ENCODE data around the gene ENAM. TPM values are rescaled to one million over a fixed set of nuclear protein-coding genes. Genes with fewer than 3 reads are reported as not detected.
"Not testable (repeated sequence)": the region's sequence is repeated elsewhere in the genome, so short reads cannot be mapped to it uniquely, and the experiment has no call there.

ENAM gene
- polyA plus RNA-seq, 12 donors: 1.4 to 4.8 (median 3.7) TPM; not detected in 1

DNA sequence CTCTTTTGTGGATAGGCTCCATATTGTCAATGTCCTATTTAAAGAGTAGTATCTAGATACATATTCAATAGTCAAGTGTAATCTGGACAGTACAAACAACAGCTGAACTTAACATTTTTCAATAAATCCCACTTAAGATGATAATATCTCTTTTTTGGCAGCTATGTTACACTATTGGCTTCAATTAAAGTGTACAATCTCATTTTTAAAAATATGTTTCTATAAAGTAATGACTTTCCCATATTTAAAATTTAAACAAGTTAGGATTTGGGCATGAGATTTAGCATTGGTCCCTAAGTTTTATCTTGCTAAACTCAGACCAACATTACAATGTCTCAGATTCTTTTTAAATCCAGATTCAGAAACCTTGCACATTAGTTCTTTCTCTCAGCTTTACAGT lies 45.6 kb downstream of the ENAM start:
- no peak for DNase-seq

DNA sequence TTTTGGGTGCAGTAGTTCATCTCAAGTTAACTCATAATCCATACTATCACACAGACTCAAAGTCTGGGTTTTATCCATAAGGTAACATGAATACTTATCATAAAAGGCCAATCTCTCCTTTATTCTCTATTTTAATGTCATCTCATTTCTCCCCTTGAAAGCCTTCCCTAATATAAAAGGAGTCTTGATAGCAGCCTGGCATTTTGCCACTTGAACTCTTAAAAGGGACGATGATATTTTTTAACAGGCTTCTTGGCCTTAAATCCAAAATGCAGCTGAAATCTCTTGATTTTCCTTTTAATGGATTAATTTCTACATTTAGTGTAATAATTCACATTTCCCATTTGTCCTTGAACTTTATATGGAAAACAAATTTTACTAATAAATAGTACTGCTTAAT lies 46.2 kb downstream of the ENAM start:
- no peak for DNase-seq

DNA sequence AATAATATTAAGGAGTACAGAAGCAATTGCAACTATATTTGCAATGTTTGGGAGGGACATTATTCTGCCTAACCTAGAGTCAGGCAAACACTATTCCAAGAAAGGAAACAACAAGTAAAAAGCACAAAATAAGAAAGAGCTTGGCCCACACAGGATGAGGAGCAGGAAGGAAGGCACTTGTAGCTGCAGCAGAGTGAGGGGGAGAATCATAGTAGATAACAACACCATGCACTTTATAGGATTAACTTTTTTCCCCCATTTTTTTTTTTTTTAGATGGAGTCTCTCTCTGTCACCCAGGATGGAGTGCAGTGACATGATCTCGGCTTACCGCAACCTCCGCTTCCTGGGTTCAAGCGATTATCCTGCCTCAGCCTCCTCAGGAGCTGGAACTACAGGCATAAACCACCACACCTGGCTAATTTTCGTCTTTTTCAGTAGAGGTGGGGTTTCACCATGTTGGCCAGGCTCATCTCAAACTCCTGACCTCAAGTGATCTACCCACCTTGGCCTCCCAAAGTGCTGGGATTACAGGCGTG lies 48.1 kb downstream of the ENAM start:
- no peak for DNase-seq

DNA sequence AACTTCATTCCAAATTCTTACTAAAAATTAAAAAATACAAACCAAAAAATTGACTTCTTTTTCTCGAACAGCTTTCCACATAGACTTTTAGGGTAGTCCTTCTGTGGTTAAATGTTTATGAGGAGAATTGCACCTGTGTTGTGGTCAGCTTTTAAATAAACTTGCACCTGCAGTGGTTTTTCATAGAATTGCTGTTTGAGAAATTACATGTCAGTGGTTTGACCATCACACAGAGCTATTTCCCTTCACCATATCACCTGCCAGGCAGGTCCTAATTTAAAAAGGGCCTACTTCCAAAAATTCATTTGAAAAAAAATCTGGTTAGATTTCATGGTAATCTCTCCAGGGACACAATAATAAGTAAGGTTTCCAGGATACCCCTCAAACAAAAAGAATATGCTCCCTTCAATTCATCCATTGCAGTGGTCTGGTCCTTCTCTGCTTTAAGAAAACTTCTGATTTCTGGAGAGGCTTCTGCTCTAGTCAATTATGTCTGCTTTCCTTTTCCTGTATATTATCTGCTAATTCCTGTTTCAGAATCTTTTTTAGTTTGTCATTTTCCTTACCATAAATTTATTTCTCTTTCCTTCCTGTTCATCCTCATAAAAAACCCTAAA lies 49.9 kb downstream of the ENAM start:
- DNase-seq: no peak

DNA sequence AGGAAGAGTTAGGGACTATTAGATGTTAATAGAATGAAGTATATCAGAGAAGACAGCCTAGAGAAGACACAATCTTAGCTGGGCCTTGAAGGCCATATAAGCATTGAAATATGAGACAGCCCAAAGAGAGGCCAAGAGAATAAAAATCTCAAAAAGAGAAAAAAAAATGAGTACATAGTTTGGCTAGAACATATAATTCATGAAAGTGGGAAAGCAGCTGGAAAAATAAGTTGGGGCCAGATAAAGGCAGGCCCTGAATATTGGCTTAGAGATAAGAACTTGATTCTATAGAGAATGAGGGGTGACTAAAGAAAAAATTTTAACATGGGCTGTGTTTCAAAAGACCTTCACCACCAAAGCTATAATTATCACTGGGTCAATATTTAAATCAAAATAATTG lies 52.4 kb downstream of the ENAM start:
- DNase-seq: no peak

DNA sequence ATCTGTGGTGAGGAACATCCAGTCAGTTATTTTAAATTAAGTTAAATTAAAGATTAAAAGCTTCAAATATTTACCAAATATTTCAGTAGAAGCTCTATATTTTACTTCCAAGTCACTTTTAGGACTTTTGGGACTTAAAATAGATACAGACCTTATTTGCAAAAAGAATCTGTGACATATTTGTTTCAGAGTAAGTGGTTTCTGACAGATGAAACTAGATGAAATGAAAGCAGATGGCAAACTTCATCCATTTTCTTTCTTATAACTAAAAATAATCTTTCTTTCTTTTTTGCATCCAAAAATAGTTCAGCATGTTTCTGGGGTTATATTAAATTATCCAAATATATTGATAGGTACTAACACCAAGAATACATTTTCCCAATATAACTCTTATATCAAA lies 53.2 kb downstream of the ENAM start:
- no peak for DNase-seq

DNA sequence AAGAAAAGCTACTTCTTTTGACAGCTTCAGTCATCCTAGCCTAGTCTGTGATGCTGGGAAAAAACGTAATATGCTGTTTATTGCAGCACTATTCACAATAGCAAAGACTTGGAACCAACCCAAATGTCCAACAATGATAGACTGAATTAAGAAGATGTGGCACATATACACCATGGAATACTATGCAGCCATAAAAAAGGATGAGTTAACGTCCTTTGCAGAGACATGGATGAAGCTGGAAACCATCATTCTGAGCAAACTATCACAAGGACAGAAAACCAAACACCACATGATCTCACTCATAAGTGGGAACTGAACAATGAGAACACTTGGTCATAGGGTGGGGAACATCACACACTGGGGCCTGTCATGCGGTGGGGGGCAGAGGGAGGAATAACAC lies 53.6 kb downstream of the ENAM start:
- DNase-seq: not testable (repeated sequence)

DNA sequence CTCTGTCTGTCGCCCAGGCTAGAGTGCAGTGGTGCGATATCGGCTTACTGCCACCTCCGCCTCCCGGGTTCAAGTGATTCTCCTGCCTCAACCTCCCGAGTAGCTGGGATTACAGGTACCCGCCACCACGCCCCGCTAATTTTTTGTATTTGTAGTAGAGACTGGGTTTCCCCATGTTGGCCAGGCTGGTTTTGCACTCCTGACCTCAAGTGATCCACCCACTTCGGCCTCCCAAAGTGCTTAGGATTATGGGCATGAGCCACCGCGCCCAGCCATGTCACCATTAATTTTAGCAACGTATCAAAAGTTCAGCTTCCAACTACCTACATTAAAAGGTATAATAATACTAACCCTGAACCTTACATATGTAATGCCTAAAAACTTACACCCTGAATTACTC lies 58.8 kb downstream of the ENAM start:
- no peak for DNase-seq

DNA sequence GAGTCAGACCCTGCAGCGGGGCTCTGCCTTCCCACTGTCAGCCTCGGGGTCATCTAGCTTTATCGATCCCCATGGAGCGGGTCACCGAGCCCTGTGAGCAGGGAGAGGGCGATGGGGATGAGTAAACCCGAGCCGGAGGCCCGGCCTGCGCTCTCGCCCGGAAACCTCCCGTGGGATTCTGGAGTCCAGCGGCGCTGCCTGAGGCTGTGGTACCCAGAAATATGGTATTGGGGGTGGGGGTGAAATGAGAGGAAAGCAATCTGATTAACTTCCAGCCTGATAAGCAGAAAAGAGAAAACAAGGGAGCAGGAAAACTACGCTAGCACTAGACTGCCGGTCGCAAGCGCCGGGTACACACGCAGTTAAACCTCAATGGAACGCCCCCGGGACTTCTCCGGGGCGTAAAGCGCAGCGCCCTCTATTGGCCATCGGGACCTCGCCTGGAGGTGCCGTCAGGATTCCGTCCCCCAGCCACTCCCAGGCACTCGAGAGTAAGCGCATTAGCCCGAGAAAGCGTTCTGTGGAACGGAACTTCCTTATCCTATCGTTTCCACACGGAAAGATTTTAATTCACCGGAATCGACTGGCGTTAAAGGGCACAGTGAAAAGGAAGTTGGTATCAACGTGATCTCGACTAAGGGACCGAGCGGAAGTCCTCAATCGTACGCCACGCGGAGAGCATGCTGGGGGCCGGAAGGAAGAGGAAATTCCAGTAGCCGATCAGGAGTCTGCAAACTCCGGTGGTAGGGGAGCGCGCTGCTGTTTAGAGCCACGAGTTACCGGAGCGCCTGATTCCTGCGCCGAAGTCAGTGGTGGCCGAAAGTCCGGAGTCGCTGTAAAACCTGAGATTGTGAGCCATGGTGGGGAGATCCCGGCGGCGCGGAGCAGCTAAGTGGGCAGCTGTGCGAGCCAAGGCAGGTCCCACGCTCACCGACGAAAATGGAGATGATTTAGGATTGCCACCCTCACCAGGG lies 59.6 kb downstream of the ENAM start, which contains the start of gene UTP3:
UTP3 (plus strand) TSS at position 712 of the 974 bp plus-strand sequence; CDS start at position 858, 146 bp downstream.
- DNase-seq: peak; percentile 99

DNA sequence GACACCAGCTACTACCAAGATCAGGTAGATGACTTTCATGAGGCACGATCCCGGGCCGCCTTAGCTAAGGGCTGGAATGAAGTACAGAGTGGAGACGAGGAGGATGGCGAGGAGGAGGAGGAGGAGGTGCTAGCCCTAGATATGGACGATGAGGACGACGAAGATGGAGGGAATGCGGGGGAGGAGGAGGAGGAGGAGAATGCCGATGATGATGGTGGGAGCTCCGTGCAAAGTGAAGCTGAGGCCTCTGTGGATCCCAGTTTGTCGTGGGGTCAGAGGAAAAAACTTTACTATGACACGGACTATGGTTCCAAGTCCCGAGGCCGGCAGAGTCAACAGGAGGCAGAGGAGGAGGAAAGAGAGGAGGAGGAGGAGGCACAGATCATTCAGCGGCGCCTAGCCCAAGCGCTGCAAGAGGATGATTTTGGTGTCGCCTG lies 60.3 kb downstream of the ENAM start:
- DNase-seq: no peak

DNA sequence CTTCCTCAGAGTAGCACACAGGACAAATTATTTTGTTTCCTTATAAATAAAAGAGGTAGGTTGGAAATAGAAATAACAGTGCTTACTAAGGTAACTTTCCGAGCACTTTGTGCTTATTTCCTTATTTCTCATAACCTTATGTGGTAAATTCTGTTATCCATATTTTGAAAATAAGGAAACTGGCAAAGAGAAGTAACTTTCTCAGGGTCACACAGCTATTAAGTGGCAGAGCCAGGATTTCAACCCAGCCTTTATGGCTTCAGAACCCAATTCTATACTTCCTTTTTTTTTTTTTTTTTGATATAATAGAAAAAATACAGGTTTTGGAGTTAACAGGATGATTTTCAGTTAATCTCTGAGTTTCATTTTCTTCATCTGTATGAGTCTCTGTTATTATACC lies 63.1 kb downstream of the ENAM start:
- DNase-seq: no peak

DNA sequence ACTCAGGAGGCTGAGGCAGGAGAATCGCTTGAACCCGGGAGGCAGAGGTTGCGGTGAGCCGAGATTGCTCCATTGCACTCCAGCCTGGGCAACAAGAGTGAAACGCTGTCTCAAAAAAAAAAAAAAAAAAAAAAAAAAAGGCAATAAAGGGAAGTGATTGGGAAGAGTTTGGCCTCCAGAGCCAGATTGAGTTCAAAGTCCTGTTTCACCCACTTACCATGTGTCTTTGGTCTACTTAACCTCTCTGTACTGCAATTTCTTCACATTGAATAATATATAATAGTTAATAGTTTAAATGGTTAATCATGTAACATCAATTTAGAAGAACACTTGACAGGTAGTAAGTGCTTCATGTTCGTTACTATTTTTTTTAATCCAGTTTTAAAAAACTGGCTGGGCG lies 66.1 kb downstream of the ENAM start:
- DNase-seq: not testable (repeated sequence)

Other genes with a start within 250 kb of the ENAM start
- gene SMR3B, start 245.6 kb upstream of the ENAM start, polyA plus RNA-seq (ENCODE audit: insufficient read length in 12 of 12): under 1 TPM in 1 of 12 donors, not detected in 11; 0.26 TPM
- gene OPRPN, start 230.8 kb upstream of the ENAM start, polyA plus RNA-seq (ENCODE audit: insufficient read length in 12 of 12): not detected
- gene MUC7, start 156.5 kb upstream of the ENAM start, polyA plus RNA-seq (ENCODE audit: insufficient read length in 12 of 12): under 1 TPM in 1 of 12 donors, not detected in 11; 0.21 TPM
- not detected for gene AMTN, start 110.2 kb upstream of the ENAM start, polyA plus RNA-seq (ENCODE audit: insufficient read length in 12 of 12)
- gene AMBN, start 36.5 kb upstream of the ENAM start, polyA plus RNA-seq (ENCODE audit: insufficient read length in 12 of 12): under 1 TPM in 1 of 12 donors, not detected in 11; 0.08 TPM
- gene JCHAIN, start 37.8 kb downstream of the ENAM start, polyA plus RNA-seq (ENCODE audit: insufficient read length in 12 of 12): 1 to 10 TPM in 9 of 12 donors, under 1 TPM in 1, not detected in 2; 0.38 to 7.1 (median 1.4) TPM
- 10 to 100 TPM in 11 of 12 donors, not detected in 1; 19.0 to 29.4 (median 24.1) TPM for gene UTP3, start 59.8 kb downstream of the ENAM start, polyA plus RNA-seq (ENCODE audit: insufficient read length in 12 of 12)
- gene RUFY3, start 93.2 kb downstream of the ENAM start, polyA plus RNA-seq (ENCODE audit: insufficient read length in 12 of 12): 100 to 1,000 TPM in 3 of 12 donors, 10 to 100 TPM in 8, not detected in 1; 50.2 to 154 (median 93.2) TPM
- 100 to 1,000 TPM in 10 of 12 donors, 10 to 100 TPM in 1, not detected in 1; 91.2 to 209 (median 165) TPM for gene GRSF1, start 211.1 kb downstream of the ENAM start, polyA plus RNA-seq (ENCODE audit: insufficient read length in 12 of 12)

All from muscle of arm (tissue), 12 donors.